HG03135 (cell line): ENCODE measurements around the gene GSC2.
A peak's percentile ranks its signal among the peaks of the same experiment; 100 is the strongest.
"Not testable (repeated sequence)": the region's sequence is repeated elsewhere in the genome, so short reads cannot be mapped to it uniquely, and the experiment has no call there.

Experiments
- ATAC-seq: cut with Tn5 transposase; IDR thresholded peaks from one replicate; pipeline ENCODE4 v1.9.1; 2021; ENCODE audit warnings: mild to moderate bottlenecking, moderate library complexity; ENCODE audit not compliant: unreplicated experiment

GSC2 gene

GRCh38 chr22:19178065-19178656, 28.1 kb upstream of the GSC2 start:
- peak; percentile 30 for ATAC-seq

DNA sequence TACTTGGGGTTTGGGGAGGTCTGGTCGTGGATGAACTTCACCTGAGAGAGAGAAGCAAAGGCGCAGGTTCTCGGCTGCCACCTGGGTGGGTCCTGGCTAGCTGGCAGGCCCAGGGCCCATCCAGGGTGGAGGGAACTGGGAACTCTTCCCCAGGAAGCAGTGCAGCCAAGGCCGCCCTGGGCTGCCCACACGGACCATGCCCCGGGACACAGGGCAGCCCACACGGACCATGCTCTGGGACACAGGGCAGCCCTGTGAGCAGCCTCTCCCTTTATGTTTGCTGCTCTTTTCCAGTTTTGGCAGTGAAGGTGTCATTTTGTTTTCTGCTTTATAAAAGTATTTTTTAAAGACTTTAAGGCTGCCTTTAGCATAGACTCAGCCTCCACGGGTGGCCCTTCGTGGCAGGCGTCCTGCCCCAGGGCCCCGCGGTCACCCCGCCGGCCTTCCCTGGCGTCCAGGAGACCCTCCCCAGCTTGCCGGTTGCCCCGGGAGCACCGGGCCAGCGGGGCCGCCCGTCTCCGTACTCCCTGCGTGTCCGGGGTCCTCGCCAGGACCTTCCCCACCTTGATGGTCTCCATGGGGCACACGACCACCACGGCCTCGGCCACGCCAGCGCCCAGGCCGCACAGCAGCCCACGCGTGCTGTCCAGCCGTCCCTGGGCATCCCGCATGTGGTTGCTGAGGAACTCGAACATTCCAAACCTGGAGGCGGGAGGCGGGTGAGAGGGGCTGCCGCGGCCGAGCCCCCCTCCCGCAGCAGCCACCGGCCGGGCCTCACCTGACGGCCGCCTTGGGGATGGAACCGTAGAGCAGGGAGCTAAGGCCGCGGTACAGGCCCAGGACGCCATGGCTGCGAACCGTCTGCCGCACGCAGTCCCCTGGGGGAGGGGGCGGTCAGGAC, 27.3 kb upstream of the GSC2 start:
- ATAC-seq, result no peak

- ATAC-seq, result no peak
Measured at GRCh38 chr22:19176732-19177131, 26.6 kb upstream of the GSC2 start.

- ATAC-seq, result no peak
Measured at GRCh38 chr22:19176175-19176643, 26.1 kb upstream of the GSC2 start.

DNA sequence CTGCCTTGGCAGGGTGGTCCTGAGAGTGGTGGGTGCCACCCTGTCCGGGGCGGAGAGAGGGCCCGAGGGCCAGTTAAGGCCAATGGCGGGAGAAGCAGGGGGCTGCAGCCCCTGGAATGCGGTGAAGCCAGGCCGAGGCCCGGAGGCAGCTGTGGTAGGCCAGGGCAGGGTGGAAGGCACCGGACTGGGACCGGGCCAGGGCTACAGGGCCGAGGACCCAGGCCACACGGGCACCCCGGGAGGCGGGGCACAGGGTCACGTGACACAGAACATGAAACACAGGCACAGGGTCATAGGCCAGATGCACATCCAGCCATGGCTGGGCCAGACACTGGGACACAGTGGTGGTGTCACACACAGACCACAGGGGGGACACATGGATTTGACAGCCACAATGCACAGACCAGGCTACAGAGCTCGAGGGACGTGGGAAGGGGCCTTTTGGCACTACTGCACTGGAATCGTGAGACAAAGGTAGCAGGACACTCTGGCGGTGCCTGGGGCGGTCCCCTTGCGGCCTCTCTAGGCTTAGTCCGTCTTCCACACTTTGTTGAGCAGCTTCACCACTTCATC, 25.6 kb upstream of the GSC2 start:
- no peak for ATAC-seq

- ATAC-seq, result no peak
Measured at GRCh38 chr22:19175026-19175601, 25.0 kb upstream of the GSC2 start.

GRCh38 chr22:19174106-19175025, 24.3 kb upstream of the GSC2 start:
- no peak for ATAC-seq

DNA sequence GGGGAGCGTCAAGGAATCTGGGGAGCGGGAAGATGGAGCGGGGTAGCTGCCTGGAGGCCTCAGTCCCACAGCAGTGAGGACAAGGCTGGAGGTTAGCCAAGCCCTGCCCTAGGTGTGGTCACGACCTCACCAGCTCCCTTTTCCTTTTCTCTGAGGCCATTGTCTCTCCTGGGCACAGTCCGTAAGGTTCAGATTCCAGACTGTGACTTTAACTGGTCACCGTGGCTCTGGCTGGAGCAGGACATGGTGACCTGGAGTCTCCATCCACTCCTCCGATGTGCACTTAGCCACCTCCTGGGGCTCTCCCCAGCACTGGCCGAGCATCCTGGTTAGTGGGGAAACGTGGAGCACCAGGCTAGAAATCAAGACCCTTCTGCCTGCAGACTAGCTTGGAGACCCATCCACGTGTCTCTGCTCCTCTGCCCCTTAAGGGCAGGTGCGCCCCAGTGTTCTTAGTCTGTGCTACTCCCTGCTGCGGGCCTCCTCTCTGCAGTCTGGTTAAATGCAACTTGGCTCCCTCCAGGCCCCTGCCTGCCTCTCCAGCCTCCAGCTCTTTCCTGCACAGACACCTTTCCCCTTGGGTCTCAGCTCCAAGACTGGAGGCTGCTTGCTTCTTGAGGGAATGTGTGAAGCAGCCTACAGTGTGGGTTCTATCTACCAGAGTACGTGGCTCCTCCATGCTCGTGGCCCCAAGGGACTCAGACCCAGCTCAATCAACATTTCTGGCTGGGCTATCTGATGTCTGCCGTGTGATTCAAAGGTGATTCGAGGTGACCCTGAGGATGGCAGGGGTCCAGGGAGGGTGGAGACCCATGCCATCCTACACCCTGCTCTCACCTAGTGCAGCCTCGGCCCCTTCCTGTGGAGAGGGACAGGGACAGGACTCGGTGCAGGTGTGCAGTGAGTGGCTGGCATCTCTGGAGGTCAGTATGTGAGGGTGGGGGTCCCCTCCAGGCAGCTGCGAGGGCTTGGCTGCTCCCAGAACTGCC, 23.2 kb upstream of the GSC2 start:
- no peak for ATAC-seq

DNA sequence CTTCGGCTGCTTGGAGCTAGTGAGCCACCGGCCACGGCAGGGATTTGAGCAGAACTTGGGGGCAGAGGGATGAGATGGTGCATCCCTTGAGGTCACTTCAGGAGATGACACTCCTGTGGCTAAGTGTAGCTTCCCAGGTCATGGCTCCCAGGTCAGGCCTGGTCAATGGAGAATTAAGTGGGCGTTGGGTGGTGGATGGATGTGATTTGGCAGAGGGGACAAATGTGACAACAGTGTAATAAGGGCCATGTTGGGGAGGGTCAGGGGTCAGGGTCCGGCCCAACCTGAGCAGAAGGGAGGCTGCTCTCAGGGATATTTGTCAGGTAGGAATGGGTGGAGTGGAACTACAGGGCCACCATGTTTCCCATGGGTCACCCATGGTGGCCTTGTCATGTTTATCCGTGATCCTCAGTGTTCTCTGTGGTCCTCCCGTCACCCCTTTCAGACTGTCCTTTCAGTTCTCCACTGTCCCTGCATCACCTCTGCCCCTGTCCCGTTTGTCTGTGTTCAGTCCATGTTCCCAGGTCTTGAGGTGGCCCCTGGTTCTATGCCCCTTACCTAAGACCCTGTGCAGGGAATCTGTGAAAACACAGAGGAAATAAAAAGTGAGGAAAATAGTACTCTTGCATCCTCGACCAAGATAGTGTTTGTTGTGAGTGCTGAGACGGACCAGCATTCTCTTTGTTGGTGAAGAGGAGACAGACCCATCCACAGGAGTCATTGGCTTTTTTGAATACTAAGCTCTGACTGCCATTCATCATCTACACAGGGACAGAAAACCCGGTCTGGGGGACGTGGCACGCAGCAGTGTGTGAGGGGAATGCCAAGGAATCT, 22.3 kb upstream of the GSC2 start:
- ATAC-seq, result no peak

GRCh38 chr22:19169947-19170318, 19.8 kb upstream of the GSC2 start:
- no peak for ATAC-seq

DNA sequence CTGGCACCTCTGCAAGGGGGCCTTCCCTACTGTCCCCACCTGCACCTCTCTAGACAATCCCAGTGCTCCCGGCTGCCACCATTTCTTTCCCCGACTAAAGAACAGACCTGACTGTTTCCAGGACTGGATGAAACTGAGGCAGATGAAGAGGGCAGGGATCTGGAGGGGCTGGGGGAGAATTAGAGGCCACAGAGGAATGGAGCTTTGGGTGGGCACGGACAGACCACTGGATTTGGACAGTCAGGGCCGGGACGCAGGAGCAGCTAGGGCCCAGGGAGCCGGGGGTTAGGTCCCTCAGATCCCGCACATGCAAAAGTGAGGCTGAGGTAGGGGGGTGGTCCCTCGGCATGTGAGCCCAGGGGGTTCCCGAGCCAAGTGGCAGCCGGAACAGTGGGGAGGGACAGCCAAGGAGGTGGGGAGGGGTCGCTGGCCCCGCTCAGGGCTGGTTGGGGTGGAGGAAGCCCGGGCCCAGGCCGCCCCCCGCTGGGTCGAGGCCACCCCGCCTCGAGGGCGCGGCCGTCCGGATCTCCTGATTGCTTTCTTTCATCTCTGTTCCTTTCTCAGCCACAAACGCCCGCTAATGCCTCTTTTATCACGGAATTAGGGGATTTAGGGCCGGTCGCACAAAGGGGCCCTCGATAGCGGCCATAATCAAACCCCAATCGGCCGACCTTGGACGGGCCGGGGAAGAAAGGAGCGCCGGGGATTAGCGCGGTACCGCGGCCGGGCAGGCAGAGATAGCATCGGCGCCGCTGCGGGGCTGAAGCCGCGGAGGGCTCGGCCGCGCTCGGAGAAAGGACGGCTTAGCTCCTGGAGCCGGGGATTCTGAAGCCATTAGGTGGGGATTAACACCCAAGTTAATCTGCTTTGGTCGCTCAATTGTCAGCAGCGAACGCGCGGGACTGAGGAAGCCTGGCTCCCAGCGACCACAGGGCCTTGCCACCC, 19.2 kb upstream of the GSC2 start:
- no peak for ATAC-seq

- ATAC-seq, result no peak
Measured at GRCh38 chr22:19168088-19168890, 18.2 kb upstream of the GSC2 start.

DNA sequence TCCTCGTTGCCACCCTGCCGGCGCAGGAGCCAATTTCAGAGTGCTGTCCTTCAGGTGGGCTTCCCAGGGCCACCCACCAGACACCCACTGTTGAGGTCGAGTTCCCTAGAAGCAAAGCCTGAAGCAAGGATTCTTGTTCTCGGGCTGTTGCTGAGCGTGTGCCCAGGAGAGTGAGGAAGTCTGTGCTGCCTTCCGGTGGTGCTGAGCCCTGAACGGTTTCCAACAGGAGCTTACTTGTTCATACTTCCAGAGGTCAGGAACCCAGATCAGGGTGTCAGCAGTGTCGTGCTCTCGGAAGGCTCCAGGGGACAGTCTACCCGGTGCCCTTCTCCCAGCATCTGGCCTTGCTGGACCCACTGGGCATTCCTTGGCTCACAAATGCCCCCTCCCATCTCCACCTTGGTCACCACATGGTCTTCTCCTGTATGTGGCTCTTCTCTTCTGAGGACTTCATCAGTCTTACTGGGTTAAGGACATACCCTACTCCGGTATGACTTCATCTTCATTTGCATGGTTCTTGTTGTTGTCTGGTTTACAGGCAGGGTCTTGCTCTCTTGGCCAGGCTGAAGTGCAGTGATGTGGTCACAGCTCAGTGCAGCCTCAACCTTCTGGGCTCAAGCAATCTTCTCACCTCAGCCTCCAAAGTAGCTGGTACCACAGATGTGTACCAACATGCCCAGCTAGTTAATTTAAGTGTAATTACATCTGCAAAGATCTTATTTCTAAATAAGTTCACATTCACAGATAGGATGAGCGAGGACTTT, 17.2 kb upstream of the GSC2 start:
- no peak for ATAC-seq

GRCh38 chr22:19166421-19166820, 16.3 kb upstream of the GSC2 start:
- no peak for ATAC-seq

DNA sequence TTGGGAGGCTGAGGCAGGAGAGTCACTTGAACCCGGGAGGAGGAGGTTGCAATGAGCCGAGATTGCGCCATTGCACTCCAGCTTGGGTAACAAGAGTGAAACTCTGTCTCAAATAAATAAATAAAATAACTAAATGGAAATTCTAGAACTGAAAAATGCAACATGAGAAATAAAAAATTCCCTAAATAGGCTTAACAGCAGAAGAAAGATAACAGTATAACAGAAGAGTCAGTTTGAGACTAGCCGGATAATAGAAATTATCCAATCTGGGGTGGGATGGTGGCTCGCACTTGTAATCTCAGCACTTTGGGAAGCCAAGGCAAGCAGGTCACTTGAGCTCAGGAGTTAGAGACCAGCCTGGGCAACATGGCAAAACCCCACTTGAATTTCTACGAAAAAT, 14.3 kb upstream of the GSC2 start:
- no peak for ATAC-seq

DNA sequence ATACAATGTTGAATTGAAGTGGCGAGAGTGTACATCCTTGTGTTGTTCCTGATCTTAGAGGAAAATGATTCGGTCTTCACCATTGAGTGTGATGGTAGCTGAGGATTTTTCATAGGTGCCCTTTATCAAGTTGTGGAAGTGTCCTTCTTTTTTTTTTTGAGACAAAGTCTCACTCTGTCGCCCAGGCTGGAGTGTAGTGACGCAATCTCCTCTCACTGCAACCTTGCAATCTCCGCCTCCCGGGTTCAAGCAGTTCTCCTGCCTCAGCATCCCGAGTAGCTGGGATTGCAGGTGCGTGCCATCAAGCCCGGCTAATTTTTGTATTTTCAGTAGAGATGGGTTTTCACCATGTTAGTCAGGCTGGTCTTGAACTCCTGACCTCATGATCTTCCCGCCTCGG, 8.6 kb upstream of the GSC2 start:
- not testable (repeated sequence) for ATAC-seq
